Measurements from ENCODE around the gene AFF1.
"Not testable (repeated sequence)": the region's sequence is repeated elsewhere in the genome, so short reads cannot be mapped to it uniquely, and the experiment has no call there.

Gene AFF1

DNA sequence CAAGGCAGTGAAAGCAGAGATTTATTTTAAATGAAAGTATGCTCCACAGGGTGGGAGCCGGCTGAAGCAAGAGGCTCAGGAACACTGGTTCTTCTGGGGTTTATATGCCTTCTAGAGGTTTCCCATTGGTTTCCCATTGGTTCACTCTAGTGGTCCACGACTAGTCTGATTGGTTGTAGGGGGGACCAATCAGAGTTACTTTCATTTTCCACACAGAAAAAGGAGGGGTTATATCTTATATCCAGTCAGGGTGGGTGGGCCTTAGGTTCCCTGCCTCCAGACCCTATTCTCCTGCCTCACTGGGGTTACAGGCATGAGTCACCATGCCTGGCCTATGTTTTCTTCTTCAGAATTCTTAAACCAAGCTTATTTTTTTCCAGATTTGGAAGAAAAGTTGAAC, 184.0 kb downstream of the AFF1 start:
- DNase-seq, result peak; percentile 88

DNA sequence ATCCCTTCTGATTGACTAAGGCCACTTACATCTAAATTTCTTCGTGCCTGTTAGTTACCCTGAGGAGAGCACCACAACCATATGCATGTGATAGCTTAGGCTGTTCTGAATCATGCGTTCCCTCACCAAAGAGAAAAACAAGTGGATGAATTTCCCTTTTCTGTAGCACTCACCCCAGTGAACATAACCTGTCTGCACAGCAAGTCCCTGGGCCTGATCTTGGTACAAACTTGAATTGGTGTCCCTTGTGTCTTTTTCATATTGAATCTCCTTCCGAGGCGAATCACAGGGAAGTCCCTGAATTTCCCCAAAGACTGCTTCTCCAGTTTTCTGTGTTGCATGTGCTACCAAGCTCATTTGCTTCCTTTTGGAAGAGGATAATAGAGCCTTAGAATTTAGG, 185.2 kb downstream of the AFF1 start:
- DNase-seq, result no peak

DNA sequence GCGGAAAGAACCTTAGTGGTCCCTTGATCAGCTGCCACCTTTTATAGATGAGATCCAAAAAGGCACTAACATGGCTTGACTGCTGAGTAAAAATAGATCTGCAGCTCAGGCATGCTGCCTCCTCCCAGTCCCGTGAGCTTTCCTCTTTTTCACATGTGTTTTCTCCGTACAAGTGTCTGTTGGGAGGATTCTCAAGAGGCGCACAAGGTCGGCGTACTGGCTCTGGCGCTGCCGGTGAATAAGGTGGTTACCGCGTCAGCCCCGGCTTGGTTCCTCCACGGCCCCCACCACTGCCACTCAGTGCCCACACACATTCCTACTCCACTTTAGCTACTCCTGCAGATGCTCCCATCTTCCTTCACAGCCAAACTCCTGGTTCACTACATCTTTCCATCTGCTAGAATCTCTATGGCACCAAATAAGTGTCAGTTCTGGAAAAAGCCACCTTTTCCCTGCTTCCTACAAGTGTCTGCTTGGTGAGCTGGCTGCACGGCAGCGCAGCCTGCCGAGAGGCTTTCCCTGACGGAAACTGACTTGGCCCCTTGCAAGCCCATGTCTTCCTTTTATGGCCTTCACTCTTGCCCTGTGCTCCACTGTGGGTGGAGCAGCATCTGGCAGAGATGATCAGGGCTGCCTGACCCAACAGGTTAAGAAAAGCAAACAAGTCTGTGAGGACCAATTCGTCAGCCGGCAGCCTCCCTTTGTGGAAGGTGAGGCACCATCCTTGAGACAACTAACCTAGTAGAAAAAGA, 185.8 kb downstream of the AFF1 start:
- DNase-seq, result no peak

DNA sequence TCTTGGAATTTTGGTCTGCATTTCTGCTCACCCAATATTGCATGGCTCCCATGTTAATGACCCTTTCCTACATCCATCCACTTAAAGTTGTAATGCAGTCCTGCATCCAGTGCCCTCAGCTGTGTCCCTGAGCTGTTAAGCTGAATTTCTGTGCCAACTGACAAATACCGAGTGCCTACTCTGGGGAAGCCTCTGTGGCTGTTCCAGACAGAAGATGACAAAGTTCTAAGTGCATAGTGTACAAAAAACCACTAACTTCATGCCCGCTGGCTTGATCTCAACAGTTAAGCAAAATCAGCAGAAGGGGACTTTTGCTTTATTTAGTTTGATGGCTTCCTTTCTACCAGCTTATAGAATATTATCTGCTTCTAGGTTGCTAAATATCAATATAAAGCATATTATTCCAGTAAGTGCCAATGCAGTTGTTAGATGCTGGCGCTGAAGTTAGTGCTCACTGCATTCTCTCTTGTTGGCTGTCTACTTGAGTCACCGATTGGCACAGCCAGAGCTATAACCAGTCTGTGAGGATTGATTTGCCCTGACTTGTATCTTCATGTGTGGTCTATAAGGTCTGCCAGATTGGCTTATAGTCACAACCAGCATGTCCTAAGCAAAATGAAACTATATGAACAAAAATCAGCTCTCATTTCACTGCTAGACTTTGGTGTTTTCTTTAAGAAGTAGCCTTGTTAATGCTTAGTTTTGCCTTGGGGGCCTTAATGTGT, 186.7 kb downstream of the AFF1 start:
- DNase-seq, result no peak

DNA sequence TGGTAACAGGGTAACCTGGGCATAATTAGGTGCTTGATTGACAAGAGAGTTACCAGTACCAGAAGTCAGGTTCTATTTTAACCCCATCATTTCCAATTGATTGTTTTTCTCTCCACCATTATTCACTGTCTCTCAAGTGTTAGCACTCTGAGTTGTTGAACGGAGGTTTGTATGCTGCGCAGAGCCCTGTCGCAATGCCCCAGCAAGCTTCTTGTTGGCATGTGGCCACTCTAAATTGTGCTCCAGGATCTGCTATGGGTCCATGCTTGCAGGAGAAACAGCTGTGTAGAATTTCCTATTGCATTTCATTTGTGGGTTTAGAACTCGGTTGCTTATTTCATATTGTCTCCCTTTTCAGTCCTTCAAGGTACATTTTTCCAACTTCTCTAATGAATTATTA, 187.4 kb downstream of the AFF1 start:
- DNase-seq, result no peak

DNA sequence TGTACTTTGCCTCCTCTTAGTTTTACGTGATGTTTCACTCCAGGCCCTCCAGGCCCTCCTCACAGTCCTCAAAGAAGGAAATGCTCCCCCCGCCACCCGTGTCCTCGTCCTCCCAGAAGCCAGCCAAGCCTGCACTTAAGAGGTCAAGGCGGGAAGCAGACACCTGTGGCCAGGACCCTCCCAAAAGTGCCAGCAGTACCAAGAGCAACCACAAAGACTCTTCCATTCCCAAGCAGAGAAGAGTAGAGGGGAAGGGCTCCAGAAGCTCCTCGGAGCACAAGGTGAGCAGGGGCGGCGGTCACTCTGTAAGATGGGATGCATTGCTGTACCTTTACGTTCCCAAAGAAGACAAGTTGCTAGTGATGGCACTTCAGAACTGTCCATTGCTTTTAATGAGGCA, 191.2 kb downstream of the AFF1 start:
- DNase-seq, result no peak

DNA sequence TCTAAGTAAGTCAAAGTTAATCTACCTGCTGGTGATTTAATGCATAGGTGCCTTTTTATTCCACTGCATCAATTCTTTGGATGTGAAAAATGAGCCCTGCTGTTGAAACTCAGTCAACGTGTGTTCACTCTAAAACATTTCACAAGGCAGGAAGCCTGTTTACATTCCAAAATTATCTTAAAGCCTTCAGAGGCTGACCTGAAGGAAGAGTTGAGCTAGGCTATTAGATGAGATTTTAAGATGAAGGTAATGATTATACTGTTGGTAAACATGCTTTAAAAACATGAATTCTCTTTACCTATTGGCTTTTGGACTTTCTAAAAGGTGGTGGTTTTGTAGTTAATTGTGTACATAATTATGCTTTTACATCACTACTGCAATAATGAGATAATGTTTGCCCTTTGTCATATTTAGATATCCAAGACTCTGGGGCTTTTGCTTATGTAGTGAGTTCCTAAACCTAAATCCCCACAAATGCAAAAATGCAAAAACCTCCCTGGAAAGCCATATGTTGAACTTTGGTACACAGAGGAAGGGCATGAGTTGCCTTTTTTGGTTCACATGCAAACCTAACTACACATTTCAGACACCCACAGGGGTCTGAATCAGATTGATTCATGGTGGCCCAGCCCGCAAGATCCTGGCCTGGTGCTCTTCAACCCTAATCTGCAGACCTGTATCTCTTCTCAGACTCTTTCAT, 193.3 kb downstream of the AFF1 start:
- no peak for DNase-seq

DNA sequence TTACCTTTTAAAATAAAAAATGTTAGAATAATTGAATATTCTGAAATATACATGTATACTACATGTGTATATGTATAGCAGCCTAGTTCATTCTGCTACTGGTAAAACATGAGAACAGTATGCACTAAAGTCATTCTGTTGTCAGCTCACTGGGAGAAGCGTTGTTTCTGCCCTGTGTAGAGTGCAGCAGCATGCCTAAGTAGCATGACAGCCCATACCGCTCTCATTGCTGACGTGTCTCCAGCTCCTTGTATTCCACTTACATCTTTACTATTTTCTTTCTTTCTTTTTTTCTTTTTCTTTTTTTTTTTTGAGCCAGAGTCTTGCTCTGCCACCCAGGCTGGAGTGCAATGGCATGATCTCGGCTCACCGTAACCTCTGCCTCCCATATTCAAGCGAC, 194.9 kb downstream of the AFF1 start:
- no peak for DNase-seq

DNA sequence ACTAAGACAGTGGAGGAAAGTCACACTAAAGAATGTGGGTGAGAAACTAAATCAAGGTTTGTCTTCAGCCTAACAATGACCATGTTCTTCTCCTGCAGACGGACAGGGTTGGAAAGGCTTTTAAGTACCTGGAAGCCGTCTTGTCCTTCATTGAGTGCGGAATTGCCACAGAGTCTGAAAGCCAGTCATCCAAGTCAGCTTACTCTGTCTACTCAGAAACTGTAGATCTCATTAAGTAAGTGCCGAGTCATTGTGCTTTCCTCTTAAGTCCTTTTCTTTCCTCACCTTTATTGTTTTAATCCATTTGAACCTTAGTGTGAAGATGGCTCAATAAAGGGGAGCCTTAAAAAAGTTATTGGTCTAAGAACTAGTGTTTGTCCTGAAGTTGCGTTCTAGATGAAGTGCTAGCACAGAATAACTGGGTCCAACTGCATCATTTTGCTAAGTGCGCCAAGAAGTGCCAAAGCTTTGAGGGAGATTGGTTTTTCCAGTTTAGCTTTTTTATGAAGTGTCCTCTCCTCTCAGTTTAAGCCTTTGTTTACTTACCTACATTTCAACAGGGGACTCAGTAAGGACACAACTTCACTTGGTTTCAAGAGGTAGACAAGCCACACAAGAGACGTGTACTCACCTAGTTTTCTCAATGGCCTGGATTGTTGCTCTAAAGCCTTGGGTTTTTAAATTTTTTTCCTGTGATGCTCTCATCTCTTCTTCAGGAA, 196.3 kb downstream of the AFF1 start:
- no peak for DNase-seq

DNA sequence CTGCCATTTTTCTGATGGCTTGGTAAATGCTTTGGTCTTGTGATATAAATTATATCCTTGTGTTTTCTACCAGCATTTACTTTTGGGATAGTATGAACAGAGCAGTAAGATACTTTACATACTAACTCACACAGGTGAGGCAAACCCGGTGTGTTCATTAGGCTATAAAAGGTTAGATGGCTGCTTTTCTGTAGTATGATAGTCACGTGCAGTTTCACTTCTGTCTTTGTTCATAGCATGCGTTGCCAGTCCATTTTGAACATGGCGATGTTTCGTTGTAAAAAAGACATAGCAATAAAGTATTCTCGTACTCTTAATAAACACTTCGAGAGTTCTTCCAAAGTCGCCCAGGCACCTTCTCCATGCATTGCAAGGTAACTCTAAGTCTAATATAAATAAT, 197.2 kb downstream of the AFF1 start:
- no peak for DNase-seq

DNA sequence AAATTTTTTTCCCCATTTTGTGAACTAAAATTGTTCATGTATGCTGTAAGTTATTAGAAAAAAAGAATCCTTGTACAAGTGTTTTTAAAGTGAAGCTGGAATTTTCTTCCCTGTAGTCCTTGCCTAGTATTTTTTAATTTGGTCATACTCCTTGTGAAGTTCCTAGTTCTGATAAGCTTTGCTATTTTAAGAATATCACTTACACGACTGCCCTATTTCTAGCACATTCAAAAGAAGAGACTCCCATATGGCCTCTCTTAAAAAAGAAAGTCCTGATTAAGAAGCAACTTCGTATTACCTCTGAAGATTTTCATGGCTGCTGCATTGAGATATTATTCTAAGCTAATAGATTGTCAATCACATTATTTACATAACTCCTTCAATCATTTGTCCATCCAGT, 198.4 kb downstream of the AFF1 start:
- no peak for DNase-seq

DNA sequence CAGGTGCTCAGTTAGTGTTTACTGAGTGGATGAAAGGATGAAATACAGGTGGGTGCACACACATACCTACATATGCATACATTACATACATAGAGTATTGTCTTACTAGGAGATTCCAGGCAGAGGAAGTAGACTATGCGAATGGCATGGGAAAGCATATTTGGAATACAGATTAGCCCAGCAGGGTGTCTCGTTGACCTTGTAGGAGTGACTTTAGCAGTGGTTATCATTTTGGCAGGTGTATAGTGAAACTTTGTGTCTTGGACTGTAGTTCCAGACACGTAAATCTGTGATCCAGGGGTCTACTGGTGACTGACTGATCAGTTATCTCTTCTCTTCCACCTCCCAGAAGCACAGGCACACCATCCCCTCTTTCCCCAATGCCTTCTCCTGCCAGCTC, 199.3 kb downstream of the AFF1 start:
- DNase-seq, result no peak

DNA sequence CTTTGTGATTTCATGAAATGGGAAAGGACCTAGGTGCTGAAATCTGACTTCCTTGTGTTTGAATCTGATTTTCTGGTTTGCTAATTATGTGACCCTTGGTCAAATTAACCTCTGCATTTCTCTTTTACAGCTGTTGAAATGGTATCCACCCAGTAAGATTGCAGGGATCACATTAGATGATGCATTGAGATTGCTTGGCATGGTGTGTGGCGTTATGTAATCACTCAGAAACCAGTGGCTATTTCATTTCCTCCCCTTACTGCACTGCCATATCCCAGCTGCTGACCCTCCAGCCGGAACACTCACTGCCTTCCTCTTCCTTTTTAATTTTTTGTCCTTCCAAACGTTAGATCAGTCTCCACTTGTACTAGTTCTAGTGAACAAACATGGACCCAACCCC, 206.6 kb downstream of the AFF1 start:
- DNase-seq, result no peak

DNA sequence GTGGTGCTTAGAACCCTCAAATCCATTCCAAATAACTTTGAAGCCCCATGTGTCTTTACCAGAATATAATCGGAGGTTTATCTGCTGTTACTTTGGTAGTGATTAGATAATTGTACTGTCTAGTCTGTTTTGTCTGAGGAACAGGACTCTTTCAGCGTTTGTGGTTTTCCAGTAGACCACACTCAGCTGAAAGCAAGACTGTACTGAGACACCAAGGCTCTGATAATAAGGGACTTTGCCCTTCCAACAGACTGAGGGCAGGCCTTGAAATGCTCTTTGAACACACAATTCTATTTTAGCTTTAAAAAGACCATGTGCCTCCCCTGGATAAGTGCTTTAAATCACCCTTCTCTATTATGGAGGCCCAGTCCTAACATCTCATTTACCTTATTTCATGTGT, 209.5 kb downstream of the AFF1 start:
- peak; percentile 79 for DNase-seq

DNA sequence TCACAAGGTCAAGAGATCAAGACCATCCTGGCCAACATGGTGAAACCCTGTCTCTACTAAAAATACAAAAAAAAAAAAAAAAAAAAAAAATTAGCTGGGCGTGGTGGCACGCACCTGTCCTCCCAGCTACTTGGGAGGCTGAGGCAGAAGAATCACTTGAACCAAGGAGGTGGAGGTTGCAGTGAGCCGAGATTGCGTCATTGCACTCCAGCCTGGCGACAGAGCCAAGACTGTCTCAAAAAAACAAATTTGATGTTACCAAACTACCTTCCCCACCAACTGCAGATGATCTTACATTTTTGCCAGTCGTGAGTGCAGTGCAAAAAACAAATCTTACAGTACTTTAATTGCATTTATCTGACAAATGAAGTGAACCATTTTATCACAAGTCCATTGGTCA, 211.1 kb downstream of the AFF1 start:
- DNase-seq, result not testable (repeated sequence)

DNA sequence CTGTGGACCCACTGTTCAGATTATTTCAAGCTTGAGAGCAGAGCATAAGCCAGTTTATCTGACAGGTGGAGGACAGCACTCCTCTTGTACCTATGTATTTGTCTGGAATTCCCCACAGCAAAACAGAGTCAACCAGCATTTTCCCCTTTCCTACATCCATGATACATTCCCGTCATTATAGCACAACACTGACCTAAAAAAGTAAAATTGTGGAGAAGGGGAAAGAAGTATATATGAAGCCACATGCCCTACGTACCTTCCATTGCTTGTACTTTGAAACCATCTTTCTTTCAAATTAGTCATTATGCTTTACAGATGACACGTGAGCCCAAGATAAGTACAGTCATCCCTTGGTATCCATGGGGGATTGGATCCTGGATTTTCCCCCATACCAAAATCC, 212.3 kb downstream of the AFF1 start:
- no peak for DNase-seq

DNA sequence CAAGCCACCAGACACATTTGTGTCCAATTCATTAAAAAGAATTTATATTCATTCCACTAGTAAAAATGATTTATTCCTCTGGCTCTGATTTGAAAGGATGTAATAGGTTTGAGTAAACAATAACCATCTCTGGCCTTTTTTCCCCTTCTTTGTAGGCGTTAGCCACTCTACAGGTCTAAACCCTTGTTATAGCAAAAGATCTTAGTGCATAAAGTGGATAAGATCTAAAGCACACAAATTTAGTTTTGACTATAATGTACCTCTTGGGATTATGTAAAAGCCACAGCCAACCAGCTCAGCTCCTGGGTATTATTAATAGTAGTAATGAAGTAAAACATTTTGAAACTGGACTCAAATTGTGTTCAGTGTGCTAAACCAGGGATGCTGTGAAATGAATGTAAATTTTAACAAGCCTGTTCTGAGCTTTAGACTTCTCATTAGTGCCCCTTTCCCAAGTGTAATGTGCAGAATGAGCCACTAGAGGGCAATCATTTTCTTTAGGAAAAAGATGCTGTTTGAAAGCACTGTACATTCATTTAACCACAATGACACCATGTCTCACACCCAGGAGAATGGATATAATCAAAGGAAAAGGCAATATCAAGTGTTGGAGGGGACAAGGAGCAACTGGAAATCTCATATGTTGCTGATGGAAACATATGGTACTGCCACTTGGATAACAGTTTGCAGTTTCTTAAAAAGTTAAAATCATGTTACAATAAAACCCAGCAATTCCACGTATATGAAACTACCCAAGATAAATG, 215.9 kb downstream of the AFF1 start:
- peak; percentile 91 for DNase-seq

DNA sequence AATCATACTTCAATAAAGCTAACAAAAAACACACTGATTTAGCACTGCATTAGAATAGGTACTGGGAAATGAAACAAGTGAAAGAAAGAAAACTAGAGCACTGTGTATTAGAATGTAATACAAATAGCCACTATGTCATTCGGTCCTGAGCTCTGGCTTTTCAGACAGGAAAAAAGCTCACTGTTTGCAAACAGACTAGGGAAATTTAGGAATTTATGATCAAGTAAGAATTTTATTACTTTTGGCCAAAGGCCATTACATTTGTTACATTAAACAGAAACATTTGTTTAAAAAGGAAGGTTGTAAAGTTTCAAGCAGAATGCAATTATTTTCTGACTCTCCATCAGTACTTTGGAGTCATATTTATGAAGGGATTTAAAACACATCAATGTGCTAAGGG, 216.9 kb downstream of the AFF1 start:
- DNase-seq, result no peak

DNA sequence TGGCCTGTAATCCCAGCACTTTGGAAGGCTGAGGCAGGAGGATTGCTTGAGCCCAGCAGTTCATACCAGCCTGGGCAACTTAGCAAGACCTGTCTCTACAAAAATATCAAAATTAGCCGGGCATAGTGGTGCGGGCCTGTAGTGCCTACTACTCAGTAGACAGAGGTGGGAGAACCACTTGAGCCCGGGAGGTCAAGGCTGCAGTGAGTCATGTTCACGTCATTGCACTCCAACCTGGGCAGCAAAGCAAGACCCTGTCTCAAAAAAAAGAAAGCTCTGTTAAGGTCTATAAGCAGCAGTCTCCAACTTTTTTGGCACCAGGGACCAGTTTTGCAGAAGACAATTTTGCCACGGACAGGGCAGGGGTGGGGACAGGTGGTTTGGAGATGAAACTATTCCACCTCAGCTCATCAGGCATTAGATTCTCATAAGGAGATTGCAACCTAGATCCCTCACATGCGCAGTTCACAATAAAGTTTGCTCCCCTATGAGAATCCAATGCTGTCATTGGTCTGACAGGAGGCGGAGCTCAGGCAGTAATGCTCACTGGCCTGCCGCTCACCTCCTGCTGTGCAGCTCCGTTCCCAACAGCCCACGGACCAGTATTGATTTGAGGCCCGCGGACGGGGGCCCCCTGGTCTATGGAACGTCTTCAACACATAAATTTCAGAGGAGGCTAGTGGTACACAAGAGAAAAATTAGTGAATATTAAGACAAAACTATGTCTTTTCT, 217.7 kb downstream of the AFF1 start:
- no peak for DNase-seq

DNA sequence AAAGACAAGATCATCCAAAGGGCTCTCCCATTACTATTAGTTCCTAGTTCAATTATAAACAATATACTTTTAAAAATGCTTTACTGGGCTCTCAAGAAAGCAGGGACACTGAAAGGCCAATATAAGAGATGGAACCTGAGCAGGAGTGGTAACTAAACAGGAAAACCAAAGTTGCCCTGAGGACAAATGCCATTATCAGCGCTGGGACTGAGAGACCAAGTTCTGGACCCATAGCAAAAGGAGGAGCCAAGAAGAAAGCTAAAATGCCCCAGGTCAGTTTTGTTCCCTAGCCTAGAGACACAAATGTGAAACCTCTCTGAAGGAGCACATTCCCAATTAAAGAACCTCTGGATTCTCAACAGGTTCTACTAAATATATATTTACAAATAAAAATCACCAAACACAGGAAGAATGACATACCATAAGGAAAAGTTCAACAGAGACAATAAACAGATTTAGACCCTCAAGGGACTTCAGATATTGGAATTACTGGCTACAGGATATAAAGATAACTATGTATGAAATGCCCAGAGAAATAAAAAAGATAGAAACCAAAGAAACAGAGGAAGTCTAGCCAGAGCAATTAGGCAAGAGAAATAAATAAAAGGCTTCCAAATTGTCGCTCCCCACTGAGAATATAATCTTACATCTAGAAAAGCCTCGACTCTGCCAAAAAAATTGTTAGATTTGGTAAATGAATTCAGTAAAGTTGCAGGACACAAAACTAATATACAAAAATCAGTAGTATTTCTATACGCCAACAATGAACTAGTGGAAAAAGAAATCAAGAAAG, 218.5 kb downstream of the AFF1 start:
- no peak for DNase-seq

DNA sequence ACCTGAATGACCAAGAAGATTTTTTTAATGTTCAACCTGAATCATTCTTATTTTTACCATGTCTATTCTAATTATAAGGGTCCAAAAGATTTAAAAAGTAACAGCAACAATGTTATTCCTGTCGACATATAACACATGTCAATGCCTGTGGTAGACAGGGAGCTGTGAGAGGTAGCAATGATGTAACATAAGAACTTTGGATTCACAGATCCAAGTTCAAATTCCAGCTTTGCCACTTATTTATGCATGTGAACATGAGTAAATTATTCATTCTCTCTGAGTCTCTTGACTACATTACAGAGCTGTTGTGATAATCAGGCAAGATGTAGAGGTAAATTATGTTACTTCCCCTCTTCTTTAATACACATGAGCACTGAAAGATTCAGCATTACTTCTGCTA, 231.1 kb downstream of the AFF1 start:
- DNase-seq, result no peak

Measured in OCI-M1 (cell line).